ENCODE data around the gene BICD1. TPM values are rescaled to one million over a fixed set of nuclear protein-coding genes. Genes with fewer than 3 reads are reported as not detected.

BICD1 gene
- total and polyA plus RNA-seq, 12 donors = 2.5 to 14.7 (median 9.2) TPM

- Histone ChIP-seq H3K4me3 (no peak overlapping the region), H3K4me1 (peaks cover 0 to 9% (median 0%) of the 10 kb centered on the region in 9 donors), H3K27ac (no peak overlapping the region), H3K36me3 (no peaks in the 10 kb centered on the region), H3K9me3 (no peaks in the 10 kb centered on the region), H3K27me3 (no peaks in the 10 kb centered on the region)
- ATAC-seq (no peak), DNase-seq (no peak)
- no peak for TF ChIP-seq CTCF (IDR thresholded peaks at IDR 0.05)
- WGBS, 2 donors = 94 to 98% methylated on average over 6 of the region's 6 CpGs
- intact Hi-C loops (cut with DNase I) = no loop called here
These were observed 52.7 kb downstream of the BICD1 start for GRCh38 chr12:32159381-32159780.

GRCh38 chr12:32159925-32160324 is 53.3 kb downstream of the BICD1 start:
- WGBS, 2 donors = 84 to 87% methylated on average over 3 of the region's 3 CpGs
- H3K27ac ChIP-seq = no peak overlapping the region

GRCh38 chr12:32161058-32161457 is 54.4 kb downstream of the BICD1 start:
- DNase-seq = no peak
- H3K36me3 ChIP-seq = no peaks in the 10 kb centered on the region
- no peak overlapping the region for H3K27ac ChIP-seq
- ATAC-seq = no peak
- peaks cover 0 to under 1% (median 0%) of the 10 kb centered on the region in 11 donors for H3K9me3 ChIP-seq
- WGBS, 2 donors = 93 to 94% methylated on average over 5 of the region's 5 CpGs
- H3K4me1 ChIP-seq = peaks cover 0 to 4% (median 0%) of the 10 kb centered on the region in 9 donors
- intact Hi-C loops (cut with DNase I) = no loop called here
- no peak for TF ChIP-seq CTCF (IDR thresholded peaks at IDR 0.05)
- no peak overlapping the region for H3K4me3 ChIP-seq
- H3K27me3 ChIP-seq = no peaks in the 10 kb centered on the region

More at GRCh38 chr12:32159925-32160324, 53.3 kb downstream of the BICD1 start:
- Histone ChIP-seq H3K36me3 (no peaks in the 10 kb centered on the region), H3K9me3 (no peaks in the 10 kb centered on the region), H3K4me1 (peaks cover 0 to 9% (median 0%) of the 10 kb centered on the region in 9 donors), H3K27me3 (no peaks in the 10 kb centered on the region), H3K4me3 (no peak overlapping the region)
- intact Hi-C loops (cut with DNase I) = no loop called here
- DNase-seq (no peak), ATAC-seq (no peak)
- TF ChIP-seq CTCF (IDR thresholded peaks at IDR 0.05) = no peak

- DNase-seq (no peak), ATAC-seq (no peak)
- H3K4me3 ChIP-seq = no peak overlapping the region
- H3K27me3 ChIP-seq = no peaks in the 10 kb centered on the region
- no peak overlapping the region for H3K27ac ChIP-seq
- no peaks in the 10 kb centered on the region for H3K4me1 ChIP-seq
- H3K9me3 ChIP-seq = peaks cover 0 to 5% (median 0%) of the 10 kb centered on the region in 11 donors
- H3K36me3 ChIP-seq = no peaks in the 10 kb centered on the region
- WGBS, 2 donors = 96 to 99% methylated on average over 2 of the region's 2 CpGs
- intact Hi-C loops (cut with DNase I) = no loop called here
- TF ChIP-seq CTCF (IDR thresholded peaks at IDR 0.05) = no peak
These were observed 56.9 kb downstream of the BICD1 start for GRCh38 chr12:32163596-32163995.
